Measurements from ENCODE around the gene MAP3K12. TPM values are rescaled to one million over a fixed set of nuclear protein-coding genes. Genes with fewer than 3 reads are reported as not detected.
A peak's percentile ranks its signal among the peaks of the same experiment; 100 is the strongest.

MAP3K12 gene
- total and polyA plus RNA-seq, 2 of the 13 experiments (the other 11 are each of a cell fraction or from before 2014, with no cell fraction given) = 0.20 to 1.1 TPM

GRCh38 chr12:53441040-53441833 is 58.0 kb downstream of the MAP3K12 start, which contains the start of gene PRR13 (continued):
- TF ChIP-seq KIAA2018 (CRISPR knock-in tag; IDR thresholded peaks at IDR 0.05; ENCODE audit: borderline replicate concordance) (no peak), PPARG (CRISPR knock-in tag; conservative IDR thresholded peaks at IDR 0.05) (0 out of 2 replicates have a peak, but pooled peaks have one; percentile 11), ETV6 (CRISPR knock-in tag; conservative IDR thresholded peaks at IDR 0.05) (no peak), HNF1B (CRISPR knock-in tag; IDR thresholded peaks at IDR 0.05) (0 out of 2 replicates have a peak, but pooled peaks have one; percentile 37), HINFP (CRISPR knock-in tag; IDR thresholded peaks at IDR 0.05; ENCODE audit: low read depth) (peak; percentile 63; the same call in 1 of the 2 replicates), THAP8 (CRISPR knock-in tag; IDR thresholded peaks at IDR 0.05; ENCODE audit: borderline replicate concordance) (no peak), ZKSCAN5 (CRISPR knock-in tag; IDR thresholded peaks at IDR 0.05) (no peak), MAZ (IDR thresholded peaks at IDR 0.05; ENCODE audit: borderline replicate concordance, low read depth, low read length) (no peak), MAZ (CRISPR knock-in tag; IDR thresholded peaks at IDR 0.05; ENCODE audit: low read depth) (no peak), CREB3 (CRISPR knock-in tag; IDR thresholded peaks at IDR 0.05) (no peak), PHF21A (CRISPR knock-in tag; IDR thresholded peaks at IDR 0.05) (0 out of 2 replicates have a peak, but pooled peaks have one; percentile 20), GPN1 (CRISPR knock-in tag; IDR thresholded peaks at IDR 0.05; ENCODE audit: borderline replicate concordance) (no peak), NFYC (CRISPR knock-in tag; IDR thresholded peaks at IDR 0.05) (peak; percentile 92), PAX8 (CRISPR knock-in tag; IDR thresholded peaks at IDR 0.05; ENCODE audit: borderline replicate concordance) (0 out of 2 replicates have a peak, but pooled peaks have one; percentile 21), REL (CRISPR knock-in tag; conservative IDR thresholded peaks at IDR 0.05) (no peak)

All from HepG2 (cell line).